ENCODE results near the gene PCOLCE2. TPM values are rescaled to one million over a fixed set of nuclear protein-coding genes. Genes with fewer than 3 reads are reported as not detected.

PCOLCE2 gene
- total and polyA plus RNA-seq, 2 of the 8 experiments (the other 6 are each of a cell fraction or from before 2014, with no cell fraction given), result 11.1 to 12.6 TPM

DNA sequence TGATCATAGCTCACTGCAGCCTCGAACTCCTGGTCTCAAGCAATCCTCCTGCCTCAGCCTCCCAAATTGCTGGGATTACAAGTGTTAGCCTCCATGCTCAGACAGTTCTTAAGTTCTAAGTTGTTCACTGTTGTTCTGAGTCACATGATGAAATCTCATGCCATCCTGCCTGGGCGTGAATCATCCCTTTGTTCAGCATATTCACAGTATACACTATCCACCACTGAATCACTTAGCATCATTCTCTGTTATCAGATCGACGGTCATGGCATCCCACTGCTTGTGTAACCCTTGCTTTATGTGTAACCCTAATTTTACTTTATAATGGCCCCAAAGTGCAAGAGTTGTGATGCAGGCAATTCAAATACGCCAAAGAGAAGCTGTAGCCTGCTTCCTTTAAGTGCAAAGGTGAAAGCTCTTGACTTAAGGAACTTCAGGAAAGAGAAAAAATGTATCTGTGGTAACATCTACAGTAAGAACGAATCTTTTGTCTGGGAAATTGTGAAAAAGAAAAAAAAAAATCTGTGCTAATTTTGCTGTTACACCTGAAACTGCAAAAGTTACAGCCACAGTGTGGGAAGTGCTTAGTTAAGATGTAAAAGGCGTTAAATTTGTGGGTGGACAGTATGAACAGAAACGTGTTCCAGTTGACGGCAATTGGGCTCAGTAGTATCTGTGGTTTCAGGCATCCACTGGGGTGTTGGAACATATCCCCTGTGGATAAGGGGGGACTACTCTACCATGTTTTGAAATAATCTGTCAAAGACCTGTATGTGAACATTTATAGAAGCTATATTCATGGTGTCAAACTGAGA lies 80.6 kb downstream of the PCOLCE2 start (continued):
- TF ChIP-seq CHD7 (IDR thresholded peaks at IDR 0.05; ENCODE audit: insufficient replicate concordance, low read length), result no peak
- TF ChIP-seq POU5F1 (IDR thresholded peaks at IDR 0.05; ENCODE audit: low read depth, low read length), result no peak

All from H1 (cell line).